IMR-90 (cell line): Measurements from ENCODE around the gene PRMT2.

ENCODE experiments used
- CEBPB ChIP-seq: IDR thresholded peaks from 2 replicates; pipeline ENCODE4 v1.6.1; 2012; ENCODE audit warnings: low read depth, low read length, improper control_type of control experiment
- CHD1 ChIP-seq: IDR thresholded peaks from 2 replicates; pipeline ENCODE4 v1.6.1; 2012; ENCODE audit warnings: low read depth, low read length, improper control_type of control experiment
- CTCF ChIP-seq: conservative IDR thresholded peaks from 2 replicates; pipeline ENCODE4 v1.5.1; 2012; ENCODE audit warnings: mild to moderate bottlenecking, low read depth, low read length, improper control_type of control experiment
- FOS ChIP-seq: fragments of 150-350 bp; IDR thresholded peaks from 2 replicates; pipeline ENCODE4 v1.6.1; 2016; ENCODE audit warnings: low read depth, low read length
- MAFK ChIP-seq: IDR thresholded peaks from 2 replicates; pipeline ENCODE4 v1.6.1; 2012; ENCODE audit warnings: low read depth, low read length, improper control_type of control experiment
- MAZ ChIP-seq: IDR thresholded peaks from 2 replicates; pipeline ENCODE4 v1.6.1; 2012; ENCODE audit warnings: low read depth, mild to moderate bottlenecking, low read length, improper control_type of control experiment, moderate library complexity, borderline replicate concordance
- MXI1 ChIP-seq: IDR thresholded peaks from 2 replicates; pipeline ENCODE4 v1.6.1; 2012; ENCODE audit warnings: low read depth, mild to moderate bottlenecking, low read length, moderate library complexity, borderline replicate concordance
- POLR2A ChIP-seq: IDR thresholded peaks from 2 replicates; pipeline ENCODE4 v1.6.1; 2012; ENCODE audit warnings: mild to moderate bottlenecking, low read depth, low read length
- RAD21 ChIP-seq: IDR thresholded peaks from 2 replicates; pipeline ENCODE4 v1.6.1; 2012; ENCODE audit warnings: low read length, improper control_type of control experiment
- RCOR1 ChIP-seq: IDR thresholded peaks from 2 replicates; pipeline ENCODE4 v1.6.1; 2012; ENCODE audit warnings: mild to moderate bottlenecking, low read length, improper control_type of control experiment; ENCODE audit not compliant: insufficient replicate concordance
- SMC3 ChIP-seq: fragments of 150-350 bp; IDR thresholded peaks from 2 replicates; pipeline ENCODE4 v1.6.1; 2016; ENCODE audit warnings: low read depth, mild to moderate bottlenecking, antibody characterized with exemption, low read length, moderate library complexity
- TF ChIP-seq, protein P1 (sequence below): fragments of 150-350 bp; IDR thresholded peaks from 2 replicates; pipeline ENCODE4 v1.6.1; 2016; ENCODE audit warnings: low read depth, mild to moderate bottlenecking, low read length, moderate library complexity, borderline replicate concordance

DNA sequence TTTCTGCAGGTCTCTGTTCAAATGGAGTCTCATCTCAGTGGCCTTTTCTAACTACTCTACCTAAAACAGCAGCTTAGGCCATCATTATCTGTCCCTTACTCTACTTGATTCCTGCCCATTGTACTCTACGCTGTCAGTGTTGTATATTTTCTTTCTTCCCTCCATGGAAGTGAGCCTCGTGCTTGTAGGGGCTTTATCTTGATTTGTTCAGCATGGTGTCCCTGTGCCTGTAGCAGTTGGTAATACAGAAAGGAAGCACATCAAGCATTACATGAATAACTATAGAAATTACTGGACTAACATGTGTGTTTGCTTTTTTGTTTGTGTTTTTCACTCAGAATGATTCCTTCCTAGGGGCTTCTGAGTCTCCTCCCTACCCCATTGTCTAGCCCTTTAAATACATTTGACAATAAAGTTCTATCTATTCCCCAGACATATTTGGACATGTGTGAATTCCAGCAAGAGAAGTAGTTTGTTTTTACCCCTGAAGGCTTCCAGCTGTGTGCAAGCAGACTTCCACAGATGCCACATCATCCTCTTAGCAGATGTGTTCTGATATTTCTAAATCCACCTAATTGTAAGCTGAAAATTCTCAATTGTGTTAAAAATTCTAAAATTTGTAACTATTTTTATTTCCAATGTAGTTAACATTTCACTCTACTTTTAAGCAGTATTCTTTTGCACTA is 40.3 kb downstream of the PRMT2 start:
- TF ChIP-seq POLR2A, result no peak
- no peak for TF ChIP-seq CTCF
- no peak for TF ChIP-seq RAD21
- no peak for TF ChIP-seq MXI1
- no peak for TF ChIP-seq CHD1
- no peak for TF ChIP-seq CEBPB
- no peak for TF ChIP-seq RCOR1
- no peak for TF ChIP-seq FOS
- TF ChIP-seq, protein P1, sequence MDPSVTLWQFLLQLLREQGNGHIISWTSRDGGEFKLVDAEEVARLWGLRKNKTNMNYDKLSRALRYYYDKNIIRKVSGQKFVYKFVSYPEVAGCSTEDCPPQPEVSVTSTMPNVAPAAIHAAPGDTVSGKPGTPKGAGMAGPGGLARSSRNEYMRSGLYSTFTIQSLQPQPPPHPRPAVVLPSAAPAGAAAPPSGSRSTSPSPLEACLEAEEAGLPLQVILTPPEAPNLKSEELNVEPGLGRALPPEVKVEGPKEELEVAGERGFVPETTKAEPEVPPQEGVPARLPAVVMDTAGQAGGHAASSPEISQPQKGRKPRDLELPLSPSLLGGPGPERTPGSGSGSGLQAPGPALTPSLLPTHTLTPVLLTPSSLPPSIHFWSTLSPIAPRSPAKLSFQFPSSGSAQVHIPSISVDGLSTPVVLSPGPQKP, result no peak
- TF ChIP-seq MAZ, result no peak
- no peak for TF ChIP-seq SMC3
- no peak for TF ChIP-seq MAFK
